ENCODE measurements around the gene COX6A2. TPM values are rescaled to one million over a fixed set of nuclear protein-coding genes. Genes with fewer than 3 reads are reported as not detected.

Gene COX6A2
- total RNA-seq, 1 donor from 2014 or later, result not detected

DNA sequence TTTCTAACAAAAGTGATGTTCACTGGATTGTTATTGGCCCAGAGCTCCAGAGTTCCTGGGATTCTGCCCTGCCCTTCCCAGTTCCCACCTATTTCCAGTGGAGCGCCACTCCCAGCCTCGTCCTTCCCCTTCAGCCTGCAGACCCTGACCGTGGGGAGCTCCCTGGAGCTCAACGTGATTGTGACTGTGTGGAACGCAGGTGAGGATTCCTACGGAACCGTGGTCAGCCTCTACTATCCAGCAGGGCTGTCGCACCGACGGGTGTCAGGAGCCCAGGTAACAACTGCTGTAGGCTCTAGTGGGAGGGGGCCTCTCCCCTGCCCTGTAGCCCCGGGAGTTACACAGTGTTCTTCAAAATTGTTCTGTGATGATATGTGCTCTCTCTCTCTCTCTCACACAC, 11.8 kb downstream of the COX6A2 start:
- no peak for DNase-seq (ENCODE audit: low spot score)
- intact Hi-C loops (cut with DNase I), result no loop called here
- ATAC-seq, result no peak

GRCh38 chr16:31414706-31415105, 13.5 kb downstream of the COX6A2 start:
- DNase-seq (ENCODE audit: low spot score), result no peak
- no peak for ATAC-seq
- intact Hi-C loops (cut with DNase I), result no loop called here

DNA sequence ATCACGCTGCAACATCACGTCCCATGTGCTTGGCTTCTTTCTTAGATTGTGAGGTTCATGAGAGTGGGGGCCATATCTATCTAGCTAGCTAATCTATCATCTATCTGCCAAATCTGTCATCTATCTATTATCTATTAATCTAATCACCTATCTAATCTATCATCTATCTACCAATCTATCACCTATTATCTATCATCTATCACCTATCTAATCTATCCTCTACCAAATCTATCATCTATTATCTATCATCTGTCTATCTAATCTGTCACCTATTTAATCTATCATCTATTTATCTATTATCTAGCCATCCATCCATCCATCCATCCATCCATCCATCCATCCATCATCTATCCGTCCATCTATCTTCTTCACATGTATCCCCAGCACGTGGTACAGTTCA, 14.2 kb downstream of the COX6A2 start:
- no peak for ATAC-seq
- intact Hi-C loops (cut with DNase I), result no loop called here

DNA sequence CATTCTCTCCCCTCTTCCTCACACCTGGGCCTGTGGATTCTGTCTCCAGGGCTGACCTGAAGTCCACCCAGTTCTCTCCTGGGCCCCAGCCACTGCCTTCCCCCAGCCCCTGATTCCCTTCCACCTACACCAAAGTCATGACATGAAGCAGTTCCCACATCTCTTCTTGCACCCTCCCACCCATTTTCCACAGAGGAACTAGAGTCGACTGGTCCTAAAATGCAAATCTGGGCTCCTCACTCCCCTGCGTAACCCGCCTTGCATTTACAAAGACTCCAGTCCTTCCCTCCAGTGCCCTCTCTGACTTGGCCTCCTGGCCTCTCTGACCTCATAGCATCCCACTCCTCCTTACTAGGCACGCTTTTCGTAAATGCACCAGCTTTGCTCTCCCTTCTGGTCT, 14.8 kb downstream of the COX6A2 start:
- no peak for ATAC-seq
- no peak for DNase-seq (ENCODE audit: low spot score)
- intact Hi-C loops (cut with DNase I), result no loop called here

More for the DNA sequence above, 14.2 kb downstream of the COX6A2 start:
- no peak for DNase-seq (ENCODE audit: low spot score)

DNA sequence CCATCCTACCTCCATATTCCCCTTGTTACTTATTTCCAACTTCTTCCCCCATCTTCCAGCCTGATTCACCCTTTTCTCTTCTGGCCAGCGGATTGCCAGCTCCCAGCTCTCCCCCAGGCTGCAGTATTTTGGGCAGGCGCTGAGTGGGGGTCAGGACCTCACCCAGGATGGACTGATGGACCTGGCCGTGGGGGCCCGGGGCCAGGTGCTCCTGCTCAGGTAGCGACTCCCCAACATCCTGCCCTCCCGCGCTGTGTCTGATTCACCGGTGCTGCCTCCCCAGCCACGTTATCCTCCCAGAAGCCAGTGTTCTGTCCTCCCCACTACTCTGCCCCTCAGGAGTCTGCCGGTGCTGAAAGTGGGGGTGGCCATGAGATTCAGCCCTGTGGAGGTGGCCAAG, 15.4 kb downstream of the COX6A2 start:
- no peak for ATAC-seq
- no peak for DNase-seq (ENCODE audit: low spot score)
- intact Hi-C loops (cut with DNase I), result no loop called here

DNA sequence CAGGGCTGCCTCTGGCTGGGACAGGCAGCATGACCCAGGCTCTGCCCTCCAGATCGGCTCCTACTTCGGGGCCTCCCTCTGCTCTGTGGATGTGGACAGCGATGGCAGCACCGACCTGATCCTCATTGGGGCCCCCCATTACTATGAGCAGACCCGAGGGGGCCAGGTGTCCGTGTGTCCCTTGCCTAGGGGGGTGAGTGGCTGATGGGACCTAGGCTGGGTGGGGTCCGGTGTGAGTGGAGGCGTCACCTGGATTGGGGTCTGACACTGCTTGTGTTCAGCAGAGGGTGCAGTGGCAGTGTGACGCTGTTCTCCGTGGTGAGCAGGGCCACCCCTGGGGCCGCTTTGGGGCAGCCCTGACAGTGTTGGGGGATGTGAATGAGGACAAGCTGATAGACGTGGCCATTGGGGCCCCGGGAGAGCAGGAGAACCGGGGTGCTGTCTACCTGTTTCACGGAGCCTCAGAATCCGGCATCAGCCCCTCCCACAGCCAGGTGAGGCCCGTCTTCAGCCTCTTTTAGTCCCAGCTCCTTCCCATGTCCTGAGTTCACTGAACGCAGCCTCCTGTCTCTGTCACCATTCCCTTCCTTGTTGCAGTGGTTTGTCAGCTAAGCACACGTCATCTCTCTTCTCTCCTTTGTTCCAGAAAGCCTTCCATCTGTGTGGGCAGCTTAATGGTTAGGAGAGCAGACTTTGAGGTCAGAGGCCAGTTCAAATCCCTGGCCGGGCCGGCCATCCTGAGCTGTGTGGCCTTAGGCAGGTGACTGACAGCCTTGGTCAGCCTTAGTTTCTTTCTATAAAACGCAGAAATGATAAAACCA, 16.9 kb downstream of the COX6A2 start:
- intact Hi-C loops (cut with DNase I), result no loop called here
- no peak for ATAC-seq
- DNase-seq (ENCODE audit: low spot score), result no peak

DNA sequence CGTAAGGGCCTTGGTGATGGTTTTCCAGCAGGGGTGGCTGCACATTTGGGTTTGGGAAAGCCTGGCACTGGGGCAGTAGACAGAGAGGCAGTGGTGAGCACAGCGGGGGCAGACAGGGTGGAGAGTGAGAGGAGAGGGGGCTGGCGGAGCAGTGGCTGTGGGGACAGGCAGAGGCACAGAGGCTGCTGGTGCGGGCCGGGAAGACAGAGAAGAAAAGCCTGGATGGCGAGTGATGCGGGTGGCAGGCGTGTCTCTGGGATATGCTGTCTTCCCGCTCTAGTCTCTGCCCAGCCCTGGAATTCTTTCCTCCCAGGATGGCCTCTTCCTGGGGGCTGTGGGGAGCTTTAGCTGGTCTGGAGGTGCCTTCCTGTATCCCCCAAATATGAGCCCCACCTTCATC, 18.1 kb downstream of the COX6A2 start:
- intact Hi-C loops (cut with DNase I), result no loop called here
- ATAC-seq, result no peak

DNA sequence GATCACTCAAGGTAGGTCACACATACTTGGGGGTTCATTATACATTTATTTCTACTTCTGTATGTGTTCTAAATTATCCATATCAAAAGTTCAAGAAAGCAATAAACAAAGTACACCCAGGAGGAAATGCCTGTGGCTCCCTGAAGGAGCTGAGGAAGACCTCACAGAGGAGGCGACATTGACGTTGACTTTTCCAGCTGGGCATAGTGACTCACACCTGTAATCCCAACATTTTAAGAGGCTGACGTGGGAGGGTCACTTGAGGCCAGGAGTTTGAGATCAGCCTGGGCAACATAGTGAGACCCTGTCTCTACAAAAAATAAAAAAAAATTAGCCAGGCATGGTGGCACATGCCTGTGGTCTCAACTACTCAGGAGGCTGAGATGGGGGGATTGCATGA, 18.7 kb downstream of the COX6A2 start:
- ATAC-seq (no peak), DNase-seq (ENCODE audit: low spot score) (no peak)
- intact Hi-C loops (cut with DNase I), result no loop called here

More for the DNA sequence above, 18.1 kb downstream of the COX6A2 start:
- DNase-seq (ENCODE audit: low spot score), result no peak

- ATAC-seq (no peak), DNase-seq (ENCODE audit: low spot score) (no peak)
- intact Hi-C loops (cut with DNase I), result no loop called here
Observed at GRCh38 chr16:31407406-31407805, 20.8 kb downstream of the COX6A2 start.

- ATAC-seq (no peak), DNase-seq (ENCODE audit: low spot score) (no peak)
- intact Hi-C loops (cut with DNase I), result no loop called here
Observed at GRCh38 chr16:31404353-31405064, 23.7 kb downstream of the COX6A2 start.

GRCh38 chr16:31403590-31404352, 24.4 kb downstream of the COX6A2 start:
- intact Hi-C loops (cut with DNase I), result no loop called here
- ATAC-seq, result no peak
- no peak for DNase-seq (ENCODE audit: low spot score)

DNA sequence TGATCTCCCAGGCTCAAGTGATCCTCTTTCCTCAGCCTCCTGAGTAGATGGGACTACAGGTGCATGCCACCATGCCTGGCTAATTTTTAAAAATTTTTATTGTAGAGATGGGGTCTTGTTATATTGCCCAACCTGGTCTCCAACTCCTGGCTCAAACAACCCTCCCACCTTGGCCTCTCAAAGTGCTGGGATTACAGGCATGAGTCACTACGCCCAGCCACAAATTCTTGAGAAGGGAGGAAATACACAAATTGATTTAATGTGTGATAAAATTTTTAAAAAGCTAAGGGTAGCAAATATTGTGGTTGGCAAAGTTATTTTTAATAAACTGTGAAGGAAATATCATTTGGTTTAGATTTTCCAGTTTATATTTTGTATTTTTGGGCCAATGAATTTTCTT, 25.5 kb downstream of the COX6A2 start:
- ATAC-seq (no peak), DNase-seq (ENCODE audit: low spot score) (no peak)
- intact Hi-C loops (cut with DNase I), result no loop called here

- intact Hi-C loops (cut with DNase I), result no loop called here
Observed at GRCh38 chr16:31401436-31401835, 26.7 kb downstream of the COX6A2 start.

DNA sequence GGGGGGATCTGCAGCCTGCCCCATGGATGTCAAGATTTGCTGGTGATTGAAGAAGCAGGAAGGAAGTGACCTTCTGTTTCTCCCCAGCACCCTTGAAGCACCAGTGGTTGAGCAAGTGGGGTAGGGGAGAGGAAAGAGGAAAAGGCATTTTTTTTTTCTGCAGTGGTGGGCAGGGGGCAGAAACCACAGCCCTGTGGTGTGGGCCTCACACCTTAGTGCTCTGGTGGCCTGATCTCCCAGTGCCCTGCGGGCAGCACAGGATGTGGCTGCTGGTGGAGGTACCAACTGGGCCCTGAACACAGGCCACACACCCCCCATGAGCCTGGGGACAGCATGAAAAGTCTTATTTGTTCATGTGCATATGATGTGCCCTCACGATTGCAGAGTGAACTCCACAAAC, 28.0 kb downstream of the COX6A2 start:
- DNase-seq (ENCODE audit: low spot score) (no peak), ATAC-seq (no peak)
- intact Hi-C loops (cut with DNase I), result no loop called here

More at GRCh38 chr16:31401436-31401835, 26.7 kb downstream of the COX6A2 start:
- no peak for DNase-seq (ENCODE audit: low spot score)
- no peak for ATAC-seq

DNA sequence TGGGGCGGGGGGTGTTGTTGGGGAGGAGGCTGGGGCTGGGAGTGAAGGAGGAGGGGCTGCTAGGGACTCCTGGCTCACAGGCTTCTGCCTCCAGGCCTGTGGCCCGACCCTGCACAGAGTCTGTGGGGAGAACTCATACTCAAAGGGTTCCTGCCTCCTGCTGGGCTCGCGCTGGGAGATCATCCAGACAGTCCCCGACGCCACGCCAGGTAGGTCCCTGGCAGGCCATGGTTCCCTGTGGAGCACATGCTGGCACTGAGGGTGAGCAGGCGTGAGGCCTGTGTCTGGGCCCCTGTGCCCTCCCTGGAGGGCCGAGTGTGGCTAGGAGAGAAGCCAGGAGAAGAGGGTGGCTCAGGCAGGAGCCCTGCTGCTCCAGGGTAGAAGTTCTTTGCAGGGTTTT, 30.5 kb downstream of the COX6A2 start:
- DNase-seq (ENCODE audit: low spot score) (no peak), ATAC-seq (no peak)
- intact Hi-C loops (cut with DNase I), result no loop called here

DNA sequence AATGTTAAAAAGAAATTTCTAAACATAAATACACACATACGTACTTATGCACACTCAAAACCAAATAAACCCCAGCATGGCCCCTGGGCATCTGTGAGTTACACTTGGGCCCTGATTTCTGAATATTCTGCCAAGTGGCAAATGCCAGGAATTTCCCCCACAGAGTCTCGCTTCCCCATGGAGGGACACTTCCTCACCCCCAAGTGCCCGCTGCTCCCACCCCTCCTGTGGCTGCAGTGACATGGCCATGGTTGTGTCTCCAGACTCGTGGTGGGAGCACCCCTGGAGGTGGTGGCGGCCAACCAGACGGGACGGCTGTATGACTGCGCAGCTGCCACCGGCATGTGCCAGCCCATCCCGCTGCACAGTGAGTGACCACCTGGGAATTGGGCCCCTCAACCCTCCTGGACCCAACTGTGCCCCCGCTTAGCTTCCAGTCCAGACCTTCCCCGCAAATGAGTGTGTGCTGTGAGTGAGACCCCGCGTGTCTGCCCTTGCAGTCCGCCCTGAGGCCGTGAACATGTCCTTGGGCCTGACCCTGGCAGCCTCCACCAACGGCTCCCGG, 31.0 kb downstream of the COX6A2 start:
- intact Hi-C loops (cut with DNase I), result no loop called here
- DNase-seq (ENCODE audit: low spot score), result no peak
- ATAC-seq, result no peak

- intact Hi-C loops (cut with DNase I), result no loop called here
- ATAC-seq, result peak; percentile 73
- DNase-seq (ENCODE audit: low spot score), result peak; percentile 68
Observed at GRCh38 chr16:31395647-31396046, 32.5 kb downstream of the COX6A2 start.

DNA sequence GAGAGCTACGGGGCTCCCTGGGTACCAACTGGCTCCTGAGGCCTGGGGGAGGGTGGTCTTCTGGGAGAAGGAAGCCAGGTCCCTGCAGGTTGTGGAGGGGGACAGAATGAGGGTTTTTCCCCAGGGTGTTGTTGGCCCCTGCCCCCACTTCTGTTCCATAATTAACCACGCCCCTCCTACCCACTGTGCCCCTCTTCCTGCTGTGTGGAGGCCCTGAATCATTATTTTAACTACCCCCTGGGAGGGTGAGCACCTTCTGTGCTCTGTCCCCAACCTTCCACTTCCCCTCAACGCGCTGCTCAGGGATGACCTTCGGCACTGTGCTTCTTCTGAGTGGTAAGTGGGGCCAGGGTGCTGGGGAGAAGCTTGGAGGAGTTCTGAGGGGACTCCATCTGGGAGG, 35.1 kb downstream of the COX6A2 start, which contains the start of gene ITGAD:
TSS of gene ITGAD (plus strand) at position 280 of the 400 bp plus-strand sequence. CDS start at position 306, 26 bp downstream.
- no peak for DNase-seq (ENCODE audit: low spot score)
- intact Hi-C loops (cut with DNase I), result no loop called here
- ATAC-seq, result no peak

DNA sequence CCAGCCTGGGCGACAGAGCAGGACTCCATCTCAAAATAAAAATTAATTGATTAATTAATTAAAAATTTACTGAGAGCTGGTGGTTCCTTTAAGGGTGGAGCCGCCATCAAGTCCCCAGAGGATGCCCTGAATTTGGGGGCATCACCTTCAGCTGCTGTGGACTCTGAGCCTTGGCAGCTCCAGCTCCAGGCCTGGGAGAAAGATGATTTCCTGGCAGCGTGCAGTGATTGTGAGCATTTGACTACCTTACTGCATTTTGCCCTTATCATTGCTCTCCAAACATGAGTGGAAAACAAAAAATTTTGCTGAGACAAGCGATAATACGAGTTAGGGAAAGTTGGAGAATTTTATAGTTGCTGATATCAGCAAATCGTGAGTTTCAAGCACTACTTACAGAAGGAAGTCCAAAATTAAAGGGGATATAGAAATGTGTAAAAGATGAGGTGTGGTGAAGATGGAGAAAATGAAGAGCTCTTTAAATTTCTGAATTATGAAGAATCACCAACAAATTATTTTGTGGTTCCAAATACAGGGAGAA, 37.6 kb downstream of the COX6A2 start:
- ATAC-seq (no peak), DNase-seq (ENCODE audit: low spot score) (no peak)
- intact Hi-C loops (cut with DNase I), result no loop called here

Data from sciatic nerve (tissue), 2 donors.